ENCODE results near the gene KIAA1328.
"Not testable (repeated sequence)": the region's sequence is repeated elsewhere in the genome, so short reads cannot be mapped to it uniquely, and the experiment has no call there.

Gene KIAA1328

GRCh38 chr18:36812678-36813077, 16.2 kb upstream of the KIAA1328 start:
- no peak overlapping the region for H3K4me3 ChIP-seq (ENCODE audit: low read length)
- H3K9ac ChIP-seq (ENCODE audit: low read length), result no peak overlapping the region
- peaks cover 5% of the 10 kb centered on the region for H3K36me3 ChIP-seq (ENCODE audit: control insufficient read depth, insufficient read depth, low read length)
- no peaks in the 10 kb centered on the region for H3K4me1 ChIP-seq (ENCODE audit: control insufficient read depth, insufficient read depth, low read length)
- H3K27me3 ChIP-seq (ENCODE audit: control insufficient read depth, insufficient read depth, low read length), result no peaks in the 10 kb centered on the region
- no peak overlapping the region for H3K27ac ChIP-seq (ENCODE audit: low read depth, low read length)

GRCh38 chr18:36813101-36813775, 15.7 kb upstream of the KIAA1328 start:
- Histone ChIP-seq H3K36me3 (ENCODE audit: control insufficient read depth, insufficient read depth, low read length) (peaks cover 6% of the 10 kb centered on the region), H3K27me3 (ENCODE audit: control insufficient read depth, insufficient read depth, low read length) (no peaks in the 10 kb centered on the region), H3K27ac (ENCODE audit: low read depth, low read length) (no peak overlapping the region), H3K4me3 (ENCODE audit: low read length) (no peak overlapping the region), H3K4me1 (ENCODE audit: control insufficient read depth, insufficient read depth, low read length) (no peaks in the 10 kb centered on the region), H3K9ac (ENCODE audit: low read length) (no peak overlapping the region)

DNA sequence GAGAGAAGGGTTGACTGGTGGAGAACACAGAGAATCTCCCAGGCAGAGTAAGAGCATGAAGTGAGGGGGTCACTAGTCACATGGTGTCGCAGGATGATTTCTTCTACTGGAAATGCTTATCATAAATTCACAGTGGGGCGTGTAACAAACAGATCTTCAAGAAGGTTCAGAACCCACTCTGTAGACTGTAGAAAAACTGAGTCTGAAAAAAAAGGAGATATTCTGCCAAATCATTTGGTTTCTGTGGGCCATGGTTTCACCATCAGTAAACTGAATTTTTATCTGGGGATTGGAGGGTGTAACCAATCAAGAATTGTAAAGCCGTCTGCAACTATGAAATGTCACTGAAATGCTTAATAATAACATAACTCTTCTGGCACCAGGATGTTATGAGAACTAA, 15.1 kb upstream of the KIAA1328 start:
- peaks cover 6% of the 10 kb centered on the region for H3K36me3 ChIP-seq (ENCODE audit: control insufficient read depth, insufficient read depth, low read length)
- H3K27me3 ChIP-seq (ENCODE audit: control insufficient read depth, insufficient read depth, low read length), result no peaks in the 10 kb centered on the region
- H3K27ac ChIP-seq (ENCODE audit: low read depth, low read length), result no peak overlapping the region
- H3K4me3 ChIP-seq (ENCODE audit: low read length), result no peak overlapping the region
- H3K9ac ChIP-seq (ENCODE audit: low read length), result no peak overlapping the region
- H3K4me1 ChIP-seq (ENCODE audit: control insufficient read depth, insufficient read depth, low read length), result no peaks in the 10 kb centered on the region

DNA sequence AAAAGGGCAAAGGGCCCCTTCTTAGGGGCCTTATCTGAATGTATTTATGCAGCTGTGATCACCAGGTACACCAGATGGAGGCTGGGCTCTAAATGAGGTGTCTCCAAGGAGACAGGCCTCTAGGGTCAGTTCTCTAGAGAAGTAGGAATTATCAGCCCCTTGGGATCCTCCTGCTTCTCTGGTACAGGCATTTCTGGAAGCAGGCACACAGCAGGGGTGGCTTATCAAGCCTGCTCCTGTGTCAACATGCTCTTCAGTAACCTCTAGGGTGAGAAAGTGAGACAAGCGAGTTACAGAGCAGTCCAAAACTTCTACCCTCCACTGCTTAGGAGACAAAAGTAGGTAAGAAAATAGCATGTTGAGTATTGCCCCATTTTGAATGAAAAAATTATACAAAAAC, 13.9 kb upstream of the KIAA1328 start:
- H3K4me3 ChIP-seq (ENCODE audit: low read length), result no peak overlapping the region
- H3K9ac ChIP-seq (ENCODE audit: low read length), result no peak overlapping the region
- no peaks in the 10 kb centered on the region for H3K4me1 ChIP-seq (ENCODE audit: control insufficient read depth, insufficient read depth, low read length)
- peaks cover 6% of the 10 kb centered on the region for H3K36me3 ChIP-seq (ENCODE audit: control insufficient read depth, insufficient read depth, low read length)
- no peaks in the 10 kb centered on the region for H3K27me3 ChIP-seq (ENCODE audit: control insufficient read depth, insufficient read depth, low read length)
- no peak overlapping the region for H3K27ac ChIP-seq (ENCODE audit: low read depth, low read length)

DNA sequence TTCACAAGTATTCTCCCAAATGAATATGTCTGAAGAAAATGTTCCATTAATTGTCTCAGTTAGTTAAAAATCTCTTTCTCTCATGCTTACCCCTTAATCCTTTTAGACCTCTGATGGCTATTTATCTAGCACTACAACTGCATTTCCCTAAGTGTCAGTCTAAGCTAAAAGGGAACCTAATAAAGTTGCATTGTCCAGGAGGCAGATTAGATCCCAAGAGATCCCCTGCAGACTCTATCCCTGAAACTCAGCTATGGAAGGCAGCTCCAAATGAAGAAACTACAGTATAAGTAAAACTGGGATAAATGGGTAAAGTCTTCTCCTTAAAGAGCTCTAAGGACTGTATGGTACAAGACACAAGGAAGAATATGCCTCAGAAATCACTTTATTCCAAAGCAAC, 12.8 kb upstream of the KIAA1328 start:
- not testable (repeated sequence) for H3K4me3 ChIP-seq (ENCODE audit: low read length); H3K27ac ChIP-seq (ENCODE audit: low read depth, low read length); H3K36me3 ChIP-seq (ENCODE audit: control insufficient read depth, insufficient read depth, low read length); H3K4me1 ChIP-seq (ENCODE audit: control insufficient read depth, insufficient read depth, low read length); H3K9ac ChIP-seq (ENCODE audit: low read length); H3K27me3 ChIP-seq (ENCODE audit: control insufficient read depth, insufficient read depth, low read length)

DNA sequence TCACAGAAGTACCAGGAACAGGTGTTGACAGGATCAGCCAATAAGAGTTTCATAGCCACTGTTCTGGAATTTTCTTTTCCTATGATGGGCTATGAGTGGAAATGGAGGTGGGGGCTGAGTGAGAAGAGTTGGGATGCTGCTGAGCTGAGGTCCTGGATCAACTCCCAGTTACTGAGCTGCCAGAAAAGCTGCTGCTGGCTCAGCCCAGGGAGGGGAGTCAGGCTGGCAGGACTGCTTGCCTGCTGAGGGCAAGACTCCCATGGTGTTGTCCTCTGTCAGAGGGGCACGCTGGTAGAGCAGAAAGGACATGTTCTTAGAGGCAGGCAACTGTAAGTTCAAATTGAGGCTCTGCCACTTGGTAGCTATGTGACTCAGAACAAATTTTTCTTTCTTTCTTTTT, 11.9 kb upstream of the KIAA1328 start:
- no peaks in the 10 kb centered on the region for H3K4me1 ChIP-seq (ENCODE audit: control insufficient read depth, insufficient read depth, low read length)
- peaks cover 6% of the 10 kb centered on the region for H3K36me3 ChIP-seq (ENCODE audit: control insufficient read depth, insufficient read depth, low read length)
- no peak overlapping the region for H3K9ac ChIP-seq (ENCODE audit: low read length)
- H3K27me3 ChIP-seq (ENCODE audit: control insufficient read depth, insufficient read depth, low read length), result no peaks in the 10 kb centered on the region
- H3K27ac ChIP-seq (ENCODE audit: low read depth, low read length), result no peak overlapping the region
- no peak overlapping the region for H3K4me3 ChIP-seq (ENCODE audit: low read length)

DNA sequence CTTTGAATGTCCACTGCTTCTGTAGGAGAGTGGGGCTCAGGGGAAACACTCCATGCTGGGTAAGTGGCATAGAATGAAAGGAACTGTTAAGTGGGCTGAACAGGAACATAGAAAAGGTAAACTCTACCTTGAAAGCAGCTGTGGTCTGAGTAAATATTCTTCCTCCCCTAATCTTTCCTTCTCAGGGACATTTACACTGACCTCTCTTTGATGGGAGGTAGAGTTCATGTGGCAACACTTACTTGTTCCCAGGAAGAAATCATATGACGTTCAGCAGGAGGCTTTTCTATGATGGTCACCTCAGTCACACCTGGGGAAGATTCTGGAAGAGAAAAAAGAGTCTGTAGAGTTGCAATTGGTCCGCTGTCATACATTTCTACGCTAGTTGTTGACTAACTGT, 10.3 kb upstream of the KIAA1328 start:
- Histone ChIP-seq H3K27ac (ENCODE audit: low read depth, low read length) (no peak overlapping the region), H3K9ac (ENCODE audit: low read length) (no peak overlapping the region), H3K4me3 (ENCODE audit: low read length) (no peak overlapping the region), H3K4me1 (ENCODE audit: control insufficient read depth, insufficient read depth, low read length) (no peaks in the 10 kb centered on the region), H3K36me3 (ENCODE audit: control insufficient read depth, insufficient read depth, low read length) (peaks cover 6% of the 10 kb centered on the region), H3K27me3 (ENCODE audit: control insufficient read depth, insufficient read depth, low read length) (no peaks in the 10 kb centered on the region)

GRCh38 chr18:36819621-36820020, 9.3 kb upstream of the KIAA1328 start:
- Histone ChIP-seq H3K27ac (ENCODE audit: low read depth, low read length) (no peak overlapping the region), H3K4me3 (ENCODE audit: low read length) (no peak overlapping the region), H3K27me3 (ENCODE audit: control insufficient read depth, insufficient read depth, low read length) (no peaks in the 10 kb centered on the region), H3K9ac (ENCODE audit: low read length) (no peak overlapping the region), H3K4me1 (ENCODE audit: control insufficient read depth, insufficient read depth, low read length) (no peaks in the 10 kb centered on the region), H3K36me3 (ENCODE audit: control insufficient read depth, insufficient read depth, low read length) (peaks cover 6% of the 10 kb centered on the region)

GRCh38 chr18:36821681-36822080, 7.2 kb upstream of the KIAA1328 start:
- Histone ChIP-seq H3K9ac (ENCODE audit: low read length) (no peak overlapping the region), H3K36me3 (ENCODE audit: control insufficient read depth, insufficient read depth, low read length) (peaks cover 6% of the 10 kb centered on the region), H3K27ac (ENCODE audit: low read depth, low read length) (no peak overlapping the region), H3K4me1 (ENCODE audit: control insufficient read depth, insufficient read depth, low read length) (no peaks in the 10 kb centered on the region), H3K4me3 (ENCODE audit: low read length) (no peak overlapping the region), H3K27me3 (ENCODE audit: control insufficient read depth, insufficient read depth, low read length) (no peaks in the 10 kb centered on the region)

DNA sequence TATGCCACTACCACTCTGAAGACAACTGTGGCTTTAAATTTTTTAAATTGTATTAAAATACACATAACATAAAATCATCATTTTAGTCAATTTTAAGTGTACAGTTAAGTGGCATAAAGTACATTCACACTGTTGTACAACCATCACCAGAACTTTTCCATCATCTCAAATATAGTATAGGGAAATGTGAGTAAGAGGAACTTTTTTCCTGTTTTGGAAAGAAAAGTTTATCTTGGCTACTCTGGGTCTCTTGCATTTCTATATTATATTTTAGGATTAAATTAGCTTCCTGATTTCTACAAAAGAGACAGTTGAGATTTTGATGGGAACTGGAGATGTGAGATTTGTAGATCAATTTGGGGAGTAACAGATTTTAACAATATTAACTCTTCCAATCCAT, 3.4 kb upstream of the KIAA1328 start:
- Histone ChIP-seq H3K9ac (ENCODE audit: low read length) (no peak overlapping the region), H3K36me3 (ENCODE audit: control insufficient read depth, insufficient read depth, low read length) (no peaks in the 10 kb centered on the region), H3K4me1 (ENCODE audit: control insufficient read depth, insufficient read depth, low read length) (peaks cover 8% of the 10 kb centered on the region), H3K27ac (ENCODE audit: low read depth, low read length) (no peak overlapping the region), H3K4me3 (ENCODE audit: low read length) (no peak overlapping the region), H3K27me3 (ENCODE audit: control insufficient read depth, insufficient read depth, low read length) (no peaks in the 10 kb centered on the region)

DNA sequence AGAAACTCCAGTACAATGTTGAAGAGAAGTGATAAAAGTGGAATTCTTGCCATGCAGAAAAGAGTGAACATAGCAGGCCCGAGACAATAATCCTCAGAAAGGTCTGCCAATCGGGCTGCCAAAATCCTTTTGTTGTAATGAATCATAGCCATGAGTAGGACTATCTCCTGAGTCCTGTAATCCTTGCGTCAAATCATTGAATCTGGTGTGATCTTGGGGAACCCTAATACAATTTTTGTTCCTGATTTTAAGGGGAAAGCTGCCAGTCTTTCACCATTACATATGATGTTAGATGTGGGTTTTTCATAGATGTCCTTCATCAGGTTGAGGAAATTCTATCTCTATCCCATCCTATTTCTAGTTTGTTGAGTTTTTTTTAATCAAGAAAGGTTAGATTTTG, 2.4 kb upstream of the KIAA1328 start:
- no peaks in the 10 kb centered on the region for H3K36me3 ChIP-seq (ENCODE audit: control insufficient read depth, insufficient read depth, low read length)

GRCh38 chr18:36828157-36828629, 734 bp upstream of the KIAA1328 start:
- peak overlapping the region; percentile 71 for H3K9ac ChIP-seq (ENCODE audit: low read length)

More for the DNA sequence above, 2.4 kb upstream of the KIAA1328 start:
- Histone ChIP-seq H3K27me3 (ENCODE audit: control insufficient read depth, insufficient read depth, low read length) (no peaks in the 10 kb centered on the region), H3K27ac (ENCODE audit: low read depth, low read length) (no peak overlapping the region), H3K4me3 (ENCODE audit: low read length) (no peak overlapping the region), H3K9ac (ENCODE audit: low read length) (no peak overlapping the region), H3K4me1 (ENCODE audit: control insufficient read depth, insufficient read depth, low read length) (peaks cover 8% of the 10 kb centered on the region)

More at GRCh38 chr18:36828157-36828629, 734 bp upstream of the KIAA1328 start:
- Histone ChIP-seq H3K27ac (ENCODE audit: low read depth, low read length) (peak overlapping the region; percentile 80), H3K4me3 (ENCODE audit: low read length) (peak overlapping the region; percentile 100), H3K4me1 (ENCODE audit: control insufficient read depth, insufficient read depth, low read length) (peaks cover 8% of the 10 kb centered on the region), H3K27me3 (ENCODE audit: control insufficient read depth, insufficient read depth, low read length) (no peaks in the 10 kb centered on the region), H3K36me3 (ENCODE audit: control insufficient read depth, insufficient read depth, low read length) (no peaks in the 10 kb centered on the region)
